Body of pancreas (tissue), 4 donors: Measurements from ENCODE around the gene OR52W1. TPM values are rescaled to one million over a fixed set of nuclear protein-coding genes. Genes with fewer than 3 reads are reported as not detected.

Experiments
- ATAC-seq: fragments of 150-250 bp; one replicate; pipeline ENCODE4 v1.9.1; 2016
- DNase-seq, 4 donors: peaks; one replicate each; pipeline ENCODE4 v3.0.0-alpha.2; 2019
- H3K27ac ChIP-seq, 4 donors: fragments of 200-600 bp; sonication (generic); 1 replicate in 3 of 4; 2 replicates in 1 of 4; pipeline versions ENCODE4 v1.5.1 to v1.6.1; 2016 to 2019; ENCODE audit warnings: mild to moderate bottlenecking in 1 of 4, mixed read lengths in 1 of 4, moderate library complexity in 1 of 4
- H3K27me3 ChIP-seq, 2 donors: fragments of 200-600 bp; sonication (generic); one replicate each; pipeline ENCODE4 v1.6.0; 2016; ENCODE audit warnings: mild to moderate bottlenecking in 1 of 2
- H3K36me3 ChIP-seq, 2 donors: fragments of 200-600 bp; sonication (generic); replicated peaks in 1 of 2; 2 replicates each; pipeline ENCODE4 v1.5.1; 2016; ENCODE audit warnings: low read depth in 2 of 2; ENCODE audit not compliant: insufficient read depth in 1 of 2
- H3K4me1 ChIP-seq: fragments of 200-600 bp; sonication (generic); one replicate; pipeline ENCODE4 v1.6.0; 2016
- H3K4me3 ChIP-seq, 2 donors: fragments of 200-600 bp; sonication (generic); 1 replicate in 1 of 2; 2 replicates in 1 of 2; pipeline ENCODE4 v1.5.1; 2016 to 2019
- H3K9me3 ChIP-seq, 3 donors: fragments of 200-600 bp; sonication (generic); 1 replicate in 2 of 3; 2 replicates in 1 of 3; pipeline ENCODE4 v1.5.1; 2016
- CTCF ChIP-seq, 7 experiments: fragments of 450-650 bp in 4 of 7; fragments of 200-600 bp in 3 of 7; sonication (generic) in 3 of 7; IDR thresholded peaks; one replicate each; pipeline ENCODE4 v1.5.1; 2016 to 2019; ENCODE audit warnings: antibody characterized with exemption in 7 of 7
- POLR2A ChIP-seq, 3 donors: fragments of 450-650 bp; IDR thresholded peaks; one replicate each; pipeline ENCODE4 v1.6.1; 2016; ENCODE audit warnings: antibody characterized with exemption in 3 of 3, mild to moderate bottlenecking in 2 of 3
- WGBS, 2 donors: methylation state at CpG; one replicate each; pipeline ENCODE4 v1.1.5; 2017; 5-methylcytosine and 5-hydroxymethylcytosine counted together
- intact Hi-C: fragments of 100-400 bp; cut with DNase I; formaldehyde crosslinking; loops from one replicate; pipeline ENCODE4 v1.15.1; 2023
- total RNA-seq, 2 donors: library from RNA; depleted of rRNA; stranded (reverse); fragments of >200 nt; gene quantifications; one replicate each; pipeline ENCODE4 v1.1.0, GENCODE V29; 2016

OR52W1 gene
- total RNA-seq, 2 donors from 2014 or later: not detected

- H3K27me3 ChIP-seq: no peaks in the 10 kb centered on the region
- TF ChIP-seq POLR2A (IDR thresholded peaks at IDR 0.05) (no peak), CTCF (IDR thresholded peaks at IDR 0.05) (no peak)
- no peaks in the 10 kb centered on the region for H3K9me3 ChIP-seq
- H3K36me3 ChIP-seq: no peaks in the 10 kb centered on the region
- H3K4me1 ChIP-seq: peaks cover 17% of the 10 kb centered on the region
- H3K27ac ChIP-seq: no peak overlapping the region
- no peak overlapping the region for H3K4me3 ChIP-seq
- 79 to 86% methylated on average over 5 of the region's 5 CpGs for WGBS, 2 donors
- DNase-seq (no peak), ATAC-seq (no peak)
- intact Hi-C loops: no loop called here
Observed at GRCh38 chr11:6237761-6238302, 38.8 kb downstream of the OR52W1 start.

- WGBS, 2 donors: 75 to 100% methylated on average over 1 of the region's 1 CpG
- DNase-seq (no peak), ATAC-seq (no peak)
- Histone ChIP-seq H3K4me1 (peaks cover 7% of the 10 kb centered on the region), H3K36me3 (no peaks in the 10 kb centered on the region), H3K27ac (no peak within 1 kb of the TSS), H3K27me3 (no peaks in the 10 kb centered on the region), H3K9me3 (no peaks in the 10 kb centered on the region), H3K4me3 (no peak within 1 kb of the TSS)
- TF ChIP-seq CTCF (IDR thresholded peaks at IDR 0.05) (no peak), POLR2A (IDR thresholded peaks at IDR 0.05) (no peak)
- intact Hi-C loops: no loop called here
Observed at GRCh38 chr11:6238902-6239301, 39.9 kb downstream of the OR52W1 start, which contains the start of gene CNGA4. TSS of gene CNGA4 (plus strand) at chr11:6239089. CDS start at chr11:6239207, 118 bp downstream.

- no peak overlapping the region for H3K4me3 ChIP-seq
- H3K9me3 ChIP-seq: no peaks in the 10 kb centered on the region
- peaks cover 7% of the 10 kb centered on the region for H3K4me1 ChIP-seq
- no peak overlapping the region for H3K27ac ChIP-seq
- 96 to 97% methylated on average over 27 to 28 of the region's 28 CpGs for WGBS, 2 donors
- intact Hi-C loops: no loop called here
- no peaks in the 10 kb centered on the region for H3K27me3 ChIP-seq
- DNase-seq (no peak), ATAC-seq (no peak)
- TF ChIP-seq POLR2A (IDR thresholded peaks at IDR 0.05): no peak
- TF ChIP-seq CTCF (IDR thresholded peaks at IDR 0.05): no peak
- H3K36me3 ChIP-seq: no peaks in the 10 kb centered on the region
Observed at GRCh38 chr11:6240139-6240538, 41.1 kb downstream of the OR52W1 start.

- Histone ChIP-seq H3K4me3 (no peak overlapping the region), H3K36me3 (no peaks in the 10 kb centered on the region), H3K27ac (no peak overlapping the region), H3K4me1 (peaks cover 1% of the 10 kb centered on the region), H3K9me3 (no peaks in the 10 kb centered on the region), H3K27me3 (no peaks in the 10 kb centered on the region)
- DNase-seq (no peak), ATAC-seq (no peak)
- WGBS, 2 donors: 43 to 64% methylated on average over 1 of the region's 1 CpG
- TF ChIP-seq CTCF (IDR thresholded peaks at IDR 0.05): no peak
- intact Hi-C loops: no loop called here
Observed at GRCh38 chr11:6240781-6241180, 41.8 kb downstream of the OR52W1 start.

DNA sequence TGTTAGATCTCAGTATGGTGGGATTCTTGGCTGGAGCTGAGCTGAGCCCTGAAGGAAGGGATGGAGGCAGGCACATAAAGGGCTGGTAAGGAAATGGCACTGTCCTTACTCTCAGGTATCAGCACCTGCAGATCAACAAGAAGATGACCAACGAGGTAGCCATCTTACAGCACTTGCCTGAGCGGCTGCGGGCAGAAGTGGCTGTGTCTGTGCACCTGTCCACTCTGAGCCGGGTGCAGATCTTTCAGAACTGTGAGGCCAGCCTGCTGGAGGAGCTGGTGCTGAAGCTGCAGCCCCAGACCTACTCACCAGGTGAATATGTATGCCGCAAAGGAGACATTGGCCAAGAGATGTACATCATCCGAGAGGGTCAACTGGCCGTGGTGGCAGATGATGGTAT, 42.3 kb downstream of the OR52W1 start:
- TF ChIP-seq CTCF (IDR thresholded peaks at IDR 0.05): no peak
- no peak for TF ChIP-seq POLR2A (IDR thresholded peaks at IDR 0.05)
- Histone ChIP-seq H3K27ac (no peak overlapping the region), H3K4me1 (no peaks in the 10 kb centered on the region), H3K27me3 (no peaks in the 10 kb centered on the region), H3K9me3 (no peaks in the 10 kb centered on the region), H3K4me3 (no peak overlapping the region), H3K36me3 (no peaks in the 10 kb centered on the region)
- WGBS, 2 donors: 85 to 89% methylated on average over 7 of the region's 7 CpGs
- no peak for DNase-seq
- intact Hi-C loops: no loop called here
- ATAC-seq: no peak
